GM19452 (cell line): ENCODE results near the gene GFPT2.

Experiments
- ATAC-seq: cut with Tn5 transposase; IDR thresholded peaks from one replicate; pipeline ENCODE4 v1.9.1; 2021; ENCODE audit not compliant: unreplicated experiment

The GFPT2 gene

DNA sequence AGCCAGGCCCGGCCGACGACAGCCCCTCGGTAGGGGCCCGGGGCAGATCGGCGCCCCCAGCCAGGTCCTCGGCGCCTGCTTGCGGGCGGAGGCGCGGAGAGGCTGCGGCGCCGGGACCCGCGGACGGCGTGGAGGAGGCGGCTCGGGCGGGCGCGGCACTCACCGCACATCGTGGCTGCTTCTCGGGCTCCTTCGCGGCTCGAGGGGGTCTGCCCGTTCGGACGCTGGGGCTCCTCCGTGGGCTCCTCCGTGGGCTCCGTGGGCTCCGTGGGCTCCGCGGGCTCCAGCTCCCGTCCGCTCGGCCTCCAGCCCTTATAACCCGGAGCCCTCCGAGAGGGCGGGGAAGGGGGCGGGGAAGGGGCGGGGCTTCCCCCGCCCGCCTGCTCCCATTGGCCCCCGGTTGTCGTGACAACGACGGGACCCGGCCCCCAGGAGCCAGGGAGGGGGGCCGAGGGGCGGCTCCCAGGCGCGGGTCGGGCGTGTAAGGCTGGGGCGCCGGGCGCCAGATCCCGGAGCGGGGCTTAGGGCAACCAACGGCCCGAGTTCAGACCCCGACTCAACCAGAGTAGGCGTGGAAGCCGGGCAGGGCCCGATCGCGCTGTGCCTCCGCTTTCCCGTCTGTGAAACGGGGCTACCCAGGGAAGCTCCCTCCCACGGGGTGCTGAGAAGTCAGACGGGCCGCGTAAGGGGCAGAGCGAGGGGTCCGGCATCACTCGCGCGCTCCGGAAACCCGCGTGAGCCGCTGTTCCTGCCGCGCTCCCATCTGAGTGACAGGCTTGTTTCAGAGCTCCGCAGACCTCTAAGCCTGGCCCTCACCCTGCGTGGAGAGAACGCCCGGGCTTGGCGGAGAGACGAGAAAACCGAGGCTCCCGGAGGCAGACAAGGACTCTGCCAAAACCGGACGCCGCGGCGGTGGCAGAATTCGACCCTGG lies at the start of gene GFPT2:
TSS of gene GFPT2 (minus strand) at position 289 of the 932 bp plus-strand sequence. CDS start at position 170, 119 bp downstream.
- no peak for ATAC-seq

DNA sequence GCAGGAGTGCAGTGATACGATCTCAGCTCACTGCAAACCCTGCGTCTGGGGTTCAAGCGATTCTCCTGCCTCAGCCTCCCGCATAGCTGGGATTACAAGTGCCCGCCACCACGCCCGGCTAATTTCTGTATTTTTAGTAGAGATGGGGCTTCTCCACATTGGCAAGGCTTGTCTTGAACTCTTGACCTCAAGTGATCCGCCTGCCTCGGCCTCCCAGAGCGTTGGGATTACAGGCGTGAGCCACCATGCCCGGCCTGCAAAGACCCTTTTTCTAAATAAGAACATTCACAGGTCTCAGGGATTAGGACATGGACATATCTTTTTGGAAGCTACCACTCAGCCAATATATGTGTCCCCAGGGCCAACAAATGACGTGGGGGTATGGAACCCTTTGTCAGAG lies 49.6 kb upstream of the GFPT2 start:
- ATAC-seq = no peak

DNA sequence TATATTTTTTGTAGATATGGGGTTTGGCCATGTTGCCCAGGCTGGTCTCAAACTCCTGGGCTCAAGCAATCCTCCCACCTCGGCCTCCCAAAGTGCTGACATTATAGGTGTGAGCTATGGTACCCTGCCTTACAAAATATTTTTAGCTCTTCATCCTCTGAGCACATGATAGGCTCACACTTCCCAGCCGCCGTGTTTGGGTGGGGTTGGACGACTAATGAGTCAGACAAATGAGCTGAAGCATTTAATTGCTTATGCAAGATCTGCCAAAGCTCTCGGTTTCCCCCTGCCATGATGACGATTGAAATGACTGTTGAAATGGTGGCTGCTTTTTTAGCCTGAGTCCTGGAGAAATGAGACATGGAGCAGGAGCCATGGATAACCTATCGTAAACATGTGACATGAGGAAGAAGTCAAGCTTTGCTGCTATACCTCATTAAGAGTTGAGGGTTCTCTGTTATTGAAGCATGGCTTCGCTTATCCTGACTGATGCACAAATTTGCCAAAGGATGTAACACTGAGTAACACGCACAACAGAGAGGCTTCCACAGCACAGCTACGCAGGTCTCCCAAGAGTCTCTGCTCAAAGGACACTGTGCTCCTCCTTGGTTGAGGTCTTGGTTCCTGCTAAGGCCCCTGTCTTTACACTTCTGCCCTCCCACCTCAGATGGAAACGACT lies 48.2 kb upstream of the GFPT2 start:
- no peak for ATAC-seq

DNA sequence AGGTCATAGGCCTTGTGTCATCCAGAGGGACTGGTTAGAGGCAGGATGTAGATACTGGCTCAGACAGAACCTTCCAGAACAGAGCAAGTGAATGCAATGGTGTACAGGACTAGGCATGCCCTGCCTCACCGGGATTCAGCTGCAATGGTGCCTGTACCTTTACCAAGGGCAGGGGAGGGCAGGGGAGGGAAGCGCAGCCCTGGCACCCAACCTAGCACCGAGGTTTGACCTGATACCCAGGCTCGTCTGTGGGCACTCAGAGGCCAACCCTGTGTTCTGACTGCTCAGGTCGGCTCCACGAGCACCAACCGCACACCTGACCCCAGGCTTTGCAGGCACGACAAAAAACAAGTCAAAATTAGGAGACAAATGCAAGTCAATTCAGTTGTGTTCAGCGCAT lies 47.3 kb upstream of the GFPT2 start:
- no peak for ATAC-seq

DNA sequence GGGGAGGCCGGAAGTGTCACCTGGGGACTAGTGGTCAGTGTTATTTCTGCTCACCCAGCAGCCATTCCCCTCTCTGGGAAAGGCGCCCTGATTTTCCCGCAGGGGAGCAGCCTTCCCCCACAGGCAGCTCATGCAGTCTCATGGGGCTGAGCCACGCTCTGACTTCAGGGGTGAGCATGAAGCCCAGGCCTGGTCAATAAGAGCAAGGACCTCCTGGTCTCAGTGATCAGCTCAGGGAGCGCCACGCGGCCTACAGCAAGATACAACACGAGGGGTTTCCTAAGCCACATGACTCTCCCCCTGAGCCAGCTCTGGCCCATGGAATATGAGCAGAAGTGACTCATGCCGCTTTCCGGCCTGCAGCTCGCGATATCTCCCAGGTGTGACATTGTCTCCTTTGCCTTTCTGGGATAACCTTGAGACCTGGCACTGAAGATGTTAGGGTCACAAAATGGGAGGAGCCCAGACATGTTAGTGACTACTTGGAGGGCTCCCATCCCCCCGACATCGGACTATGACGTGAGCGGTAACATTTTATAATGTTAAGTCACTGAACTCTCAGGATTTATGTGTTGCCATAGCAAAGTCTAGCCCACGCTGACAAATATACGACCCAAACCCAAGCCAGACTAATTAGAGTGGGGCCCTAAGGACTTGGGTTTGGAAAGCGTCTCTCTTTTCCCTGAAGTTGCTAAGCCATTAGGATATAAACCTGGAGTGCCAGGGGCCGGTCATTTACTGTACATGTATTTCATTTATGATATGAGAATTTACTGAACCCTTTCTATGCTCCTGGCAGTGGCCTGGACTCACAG lies 46.5 kb upstream of the GFPT2 start:
- ATAC-seq = no peak

DNA sequence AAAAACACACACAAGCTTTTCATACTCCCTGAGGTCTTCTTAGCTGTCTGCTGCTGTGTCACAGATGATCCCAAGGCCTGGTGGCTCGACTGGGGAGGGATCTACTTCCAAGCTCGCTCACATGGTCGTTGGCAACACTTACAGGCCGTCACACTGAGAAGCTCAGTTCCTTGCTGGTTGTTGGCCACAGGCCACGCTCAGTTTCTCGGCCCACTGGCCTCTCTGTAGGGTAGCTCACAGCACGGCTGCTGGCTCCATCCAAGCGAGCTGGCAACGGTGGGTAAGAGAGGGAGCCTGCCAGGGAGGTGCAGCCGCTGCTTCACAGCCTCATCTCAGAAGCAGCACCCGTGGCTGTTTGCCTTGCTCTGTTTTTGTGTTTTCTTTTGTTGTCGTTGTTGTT lies 43.8 kb upstream of the GFPT2 start:
- no peak for ATAC-seq

DNA sequence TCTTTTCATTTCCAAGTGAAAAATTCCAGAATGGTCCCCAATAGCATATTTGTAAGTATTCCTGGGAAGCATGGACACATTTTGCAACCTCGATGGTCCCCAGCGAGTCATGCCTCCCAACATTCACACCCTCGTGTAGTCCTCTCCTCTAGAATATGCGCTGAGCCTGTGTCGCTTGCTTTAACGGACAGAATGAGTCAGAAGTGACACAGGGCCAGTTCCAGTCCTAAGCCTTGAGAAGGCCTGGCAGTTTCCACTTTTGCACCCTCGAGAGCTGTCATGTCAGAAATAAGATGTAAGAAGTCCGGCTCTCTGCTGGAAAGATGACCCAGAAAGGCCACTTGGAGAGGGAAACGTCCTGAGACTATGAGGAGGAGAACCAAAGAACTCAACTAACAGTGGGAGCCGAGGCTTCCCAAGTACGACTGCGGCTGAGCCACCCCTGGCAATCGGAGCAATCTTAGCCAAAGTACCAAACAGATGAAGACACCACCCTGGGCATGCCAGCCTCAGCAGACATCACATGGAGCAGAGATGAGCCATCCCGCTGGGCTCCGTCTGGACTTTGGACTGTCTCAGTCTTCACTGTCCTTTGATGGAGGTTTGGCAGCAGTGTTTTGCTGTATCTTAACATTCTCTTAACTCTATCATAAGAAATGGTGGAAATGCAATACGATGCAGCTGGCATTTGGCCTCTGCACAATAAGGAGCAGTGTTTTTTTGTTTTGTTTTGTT lies 42.6 kb upstream of the GFPT2 start:
- no peak for ATAC-seq

DNA sequence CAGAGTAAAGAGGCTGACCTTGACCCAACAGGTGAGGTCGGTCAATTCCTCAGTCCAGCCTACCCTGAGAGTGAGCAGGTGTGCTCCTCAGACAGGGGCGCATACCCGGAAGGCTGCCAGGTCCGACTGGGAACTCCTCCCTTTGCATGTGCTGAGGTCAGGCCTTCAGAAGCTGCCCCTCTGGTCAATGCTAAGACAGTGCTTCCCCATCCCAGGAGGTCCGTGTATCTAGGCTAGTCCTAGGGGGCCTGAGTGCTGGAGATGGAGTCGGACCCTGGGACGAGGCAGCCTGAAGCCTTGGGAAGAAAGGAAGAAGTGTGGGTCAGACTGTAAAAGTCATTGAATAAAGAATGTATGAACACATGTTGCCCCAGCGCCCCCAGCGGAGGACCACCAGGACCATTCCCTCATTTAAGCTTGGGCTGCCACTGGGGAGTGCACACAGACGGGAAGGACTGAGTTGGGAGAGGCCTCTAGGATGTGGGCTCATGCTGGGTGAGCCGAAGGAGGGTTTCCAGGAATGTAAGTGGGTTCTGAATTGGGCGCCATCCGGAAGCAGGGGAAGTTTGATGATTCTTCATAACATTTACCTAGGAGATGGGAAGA lies 41.0 kb upstream of the GFPT2 start:
- ATAC-seq = no peak

DNA sequence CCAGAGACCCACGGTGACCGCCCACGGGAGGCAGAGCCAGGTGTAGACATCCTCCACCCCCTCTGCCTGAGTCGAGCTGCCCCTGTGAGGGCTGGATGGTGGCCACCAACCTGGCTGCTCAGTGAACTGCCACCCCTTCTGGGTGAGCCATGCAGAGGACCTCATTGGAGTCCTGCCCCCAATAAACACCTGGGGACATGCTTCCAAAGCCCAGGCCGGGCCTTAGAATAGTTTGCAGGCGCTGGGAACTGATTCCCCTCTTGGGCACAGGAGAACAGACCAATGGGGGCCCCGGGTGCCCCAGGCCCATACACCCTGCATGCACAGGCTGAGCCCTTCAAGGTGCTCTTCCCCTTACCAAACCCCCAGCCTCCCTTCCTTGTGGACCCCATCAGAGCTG lies 38.1 kb upstream of the GFPT2 start:
- no peak for ATAC-seq

DNA sequence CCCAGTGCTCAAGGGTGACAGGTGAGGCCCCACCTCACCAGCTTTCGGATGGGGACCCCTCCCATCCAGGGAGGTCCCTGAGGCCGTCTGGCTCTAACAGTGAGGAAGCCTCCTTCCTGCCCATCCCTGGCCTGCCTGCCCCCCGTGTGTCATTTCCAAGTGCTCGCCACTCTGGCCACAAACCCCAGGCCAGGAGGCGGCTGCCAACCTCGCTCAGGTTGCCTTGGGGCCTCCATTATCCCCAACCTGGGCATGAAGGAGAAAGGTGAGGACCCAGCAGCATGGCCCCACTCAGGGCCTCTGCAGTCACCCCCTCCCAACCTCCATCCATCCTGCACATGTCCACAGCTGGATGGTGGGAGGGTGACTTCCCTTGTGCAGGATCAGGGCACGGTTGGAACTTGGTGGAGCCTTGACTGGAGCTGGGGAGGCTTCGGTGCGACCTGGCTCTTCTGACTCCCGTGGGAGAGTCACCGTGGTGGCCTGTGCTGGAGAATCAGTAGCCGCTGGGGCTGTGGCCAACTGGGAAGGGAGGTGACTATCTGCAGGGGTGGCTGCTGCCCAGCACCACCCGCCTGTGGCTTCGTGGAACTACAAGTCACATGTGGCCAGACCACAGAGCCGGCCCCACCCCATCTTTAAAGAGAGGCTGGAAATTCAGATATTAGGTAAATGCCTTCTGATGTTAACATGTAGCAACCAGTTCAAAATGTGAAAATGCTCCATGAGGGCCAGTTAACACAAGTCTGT lies 37.5 kb upstream of the GFPT2 start:
- no peak for ATAC-seq

DNA sequence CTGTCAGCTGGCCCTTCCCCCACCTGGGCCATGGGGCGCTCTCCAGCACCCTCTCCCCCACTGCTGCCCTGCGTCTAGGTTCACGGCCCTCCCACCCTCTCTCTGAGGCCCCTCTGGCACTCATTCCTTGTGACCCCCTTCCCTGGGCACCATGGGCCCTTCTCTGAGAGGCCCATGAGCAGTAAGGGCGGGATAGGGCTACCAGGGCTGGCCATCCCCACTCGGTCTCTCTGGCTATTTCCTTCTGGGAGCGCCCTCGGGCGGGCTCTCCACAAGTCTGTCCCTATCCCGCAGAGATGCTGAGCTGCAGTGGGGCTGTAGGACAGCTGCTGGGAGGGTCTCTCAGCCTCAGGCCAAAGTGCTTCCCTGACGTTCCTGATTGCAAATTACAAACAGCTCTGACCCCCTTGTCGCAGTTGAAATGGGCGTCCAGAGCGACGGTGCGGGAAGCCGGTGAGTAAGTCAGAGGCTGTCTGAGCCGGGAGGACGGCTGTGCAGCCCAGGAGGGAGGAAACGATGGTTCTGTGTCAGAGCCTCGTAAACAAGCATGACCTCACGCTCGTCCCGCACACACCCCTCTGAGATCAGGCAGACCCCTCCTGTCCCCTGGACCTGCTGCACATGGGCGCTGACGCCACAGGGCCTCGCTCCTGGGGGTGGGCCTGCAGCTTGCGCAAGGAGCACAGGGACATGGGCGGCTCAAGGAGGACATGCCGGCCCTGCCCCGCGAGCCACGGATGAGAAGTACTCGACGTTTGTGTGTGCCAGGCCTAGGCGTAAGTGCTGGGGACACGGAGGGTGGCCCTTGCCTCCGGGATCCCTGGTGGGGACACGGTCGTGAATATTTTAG lies 36.3 kb upstream of the GFPT2 start:
- no peak for ATAC-seq

DNA sequence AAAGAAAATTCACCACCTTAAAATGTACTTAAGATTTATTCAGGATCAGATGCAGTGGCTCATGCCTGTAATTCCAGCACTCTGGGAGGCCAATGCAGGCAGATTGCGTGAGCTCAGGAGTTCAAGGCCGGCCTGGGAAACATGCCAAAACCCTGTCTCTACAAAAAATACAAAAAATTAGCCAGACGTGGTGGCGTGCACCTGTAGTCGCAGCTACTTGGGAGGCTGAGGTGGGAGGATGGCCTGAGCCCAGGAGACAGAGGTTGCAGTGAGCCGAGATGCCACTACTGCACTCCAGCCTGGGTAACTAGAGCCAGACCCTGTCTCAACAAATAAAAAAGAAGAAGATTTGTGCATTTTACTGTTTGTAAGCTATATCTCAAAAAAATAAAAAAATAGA lies 34.7 kb upstream of the GFPT2 start:
- ATAC-seq = no peak

DNA sequence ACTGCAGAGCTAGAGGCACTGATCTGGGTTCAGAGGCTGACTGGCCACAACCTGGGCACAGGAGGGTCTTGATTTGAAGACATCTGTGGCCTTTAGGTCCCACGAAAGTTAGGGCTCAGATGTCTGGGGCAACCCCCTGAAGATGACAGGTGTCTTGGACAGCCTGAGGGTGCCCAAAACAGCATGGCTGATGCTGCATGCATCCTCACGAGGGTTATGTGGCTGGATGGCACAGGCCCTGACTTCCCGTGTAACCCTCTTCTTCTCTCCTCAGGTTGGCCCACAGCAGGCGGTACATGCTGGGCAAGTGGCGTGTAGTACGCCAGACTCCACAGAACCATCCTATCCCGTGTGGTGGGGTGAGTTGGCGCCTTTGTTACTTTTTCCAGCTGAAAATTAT lies 29.8 kb upstream of the GFPT2 start:
- no peak for ATAC-seq

DNA sequence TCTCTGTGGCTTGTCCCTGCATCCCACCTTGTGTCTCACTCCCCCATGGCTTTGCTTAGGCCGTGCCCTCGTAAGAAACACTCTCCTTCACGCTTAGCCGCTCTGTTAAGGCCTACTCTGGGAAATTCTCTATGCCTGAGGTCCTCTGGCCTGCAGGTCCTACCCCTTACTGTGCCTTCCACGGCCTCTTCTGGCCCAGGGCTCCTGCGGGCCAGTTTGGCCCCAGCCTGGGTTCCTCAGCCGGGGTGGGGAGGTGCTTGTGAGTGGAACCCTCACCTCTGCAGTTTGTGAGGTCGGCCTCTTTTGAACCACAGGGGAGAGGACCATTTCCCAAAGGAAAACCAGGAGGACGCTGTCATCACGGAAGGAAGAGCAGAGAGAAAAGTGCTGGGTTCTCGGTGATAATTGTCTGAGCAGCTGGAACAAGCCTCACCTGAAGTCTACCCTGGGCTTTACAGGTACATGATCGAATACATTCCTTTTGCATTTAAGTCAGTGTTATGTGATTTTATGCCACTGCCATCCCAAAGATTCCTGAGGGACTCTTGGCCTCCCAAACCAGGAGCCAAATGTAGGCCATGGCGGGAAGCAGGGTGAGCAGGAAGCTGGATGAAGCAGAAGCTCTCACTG lies 28.8 kb upstream of the GFPT2 start:
- ATAC-seq = no peak

DNA sequence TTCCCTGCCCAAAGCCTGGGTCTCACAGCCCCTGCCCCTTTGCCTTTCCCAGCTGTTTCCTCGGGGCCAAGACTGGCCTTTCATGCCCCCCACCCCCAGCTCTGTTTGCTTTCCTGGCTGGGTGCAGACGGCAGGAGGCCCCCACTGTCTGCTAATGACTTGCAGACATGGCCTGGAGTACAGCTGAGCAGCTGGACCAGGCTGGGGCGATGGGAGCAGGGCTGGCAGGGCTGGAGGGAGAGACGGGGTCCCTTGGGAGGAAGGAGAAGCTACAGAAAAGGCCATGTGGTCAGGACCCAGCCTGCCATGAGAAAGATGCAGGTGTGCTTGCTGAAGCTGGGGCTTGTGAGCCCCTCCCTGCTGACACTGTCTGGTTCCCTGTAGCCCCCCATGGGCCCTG lies 28.3 kb upstream of the GFPT2 start:
- ATAC-seq = no peak

DNA sequence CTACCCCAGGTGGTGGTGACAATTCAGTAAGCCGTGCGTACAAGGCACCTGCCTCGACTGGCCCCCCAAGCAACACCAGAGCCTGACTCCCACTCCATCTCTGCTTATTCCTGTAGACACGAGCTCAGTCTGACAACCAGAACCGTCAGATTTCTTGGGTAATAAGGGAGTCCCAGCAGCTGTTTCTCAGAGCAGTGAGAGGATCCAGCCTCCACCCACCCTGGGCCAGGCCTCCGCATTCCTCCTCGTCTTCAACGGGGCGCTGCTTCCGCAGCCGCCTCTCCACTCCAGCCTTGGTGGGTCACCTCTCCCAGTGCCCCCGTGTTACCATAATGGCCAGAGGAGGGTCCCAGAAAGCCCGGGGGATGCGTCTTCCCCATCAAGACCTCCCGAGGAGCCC lies 27.7 kb upstream of the GFPT2 start:
- ATAC-seq = no peak

DNA sequence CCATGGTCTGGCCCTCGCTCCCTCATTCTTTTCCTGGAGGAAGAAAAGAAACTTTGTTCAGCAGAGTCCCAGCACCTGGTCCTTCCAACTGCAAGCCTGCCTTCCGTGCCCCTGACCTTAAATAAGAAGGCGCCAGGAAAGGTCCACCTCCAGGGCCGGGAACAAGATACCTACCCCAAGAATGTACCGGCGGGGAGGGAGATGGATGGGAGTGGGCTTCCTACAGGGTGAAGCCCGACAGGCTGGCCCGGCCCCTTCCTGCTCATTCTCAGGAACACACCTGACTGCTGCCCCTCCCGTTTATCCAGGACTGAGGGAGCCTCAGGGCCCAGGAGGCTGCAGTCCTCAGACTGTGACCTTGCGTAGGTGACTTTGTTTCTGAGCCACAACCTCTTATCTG lies 27.3 kb upstream of the GFPT2 start:
- no peak for ATAC-seq

DNA sequence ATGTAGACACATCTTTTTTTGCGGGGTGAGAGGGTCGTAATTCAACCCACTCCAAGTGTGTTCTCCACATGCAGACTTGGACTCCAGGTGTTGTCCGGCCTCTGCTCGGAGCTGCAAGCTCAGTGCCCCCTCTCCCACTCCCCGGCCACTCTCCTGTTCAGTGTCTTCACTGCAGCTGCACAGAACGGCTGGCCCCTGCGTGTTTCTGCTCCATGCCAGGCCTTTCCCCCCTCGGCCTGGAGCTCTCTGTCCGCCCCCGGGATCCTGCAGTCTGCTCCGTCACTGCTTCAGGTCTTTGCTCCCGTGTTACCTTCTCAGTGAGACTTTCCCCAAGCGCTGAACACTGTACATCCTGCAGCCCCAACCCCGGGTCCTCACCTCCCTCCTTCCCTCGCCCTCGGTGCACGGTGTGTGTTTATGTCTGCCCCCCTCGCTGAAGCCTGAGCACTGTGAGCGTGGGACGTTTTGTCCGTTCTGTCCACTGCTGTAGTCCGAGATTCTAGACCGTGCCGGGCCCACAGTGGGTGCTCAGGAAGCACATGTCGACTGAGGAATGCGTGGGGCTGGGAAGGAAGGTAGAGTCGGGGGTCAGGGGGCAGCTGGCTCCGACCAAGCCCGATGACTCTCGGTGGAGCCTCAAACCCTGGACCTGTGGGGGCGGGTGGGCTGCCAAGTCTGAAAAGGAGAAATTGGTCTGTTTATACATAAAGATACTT lies 26.4 kb upstream of the GFPT2 start:
- no peak for ATAC-seq
